ENCODE data around the gene PRDM9.
"Not testable (repeated sequence)": the region's sequence is repeated elsewhere in the genome, so short reads cannot be mapped to it uniquely, and the experiment has no call there.

PRDM9 gene

DNA sequence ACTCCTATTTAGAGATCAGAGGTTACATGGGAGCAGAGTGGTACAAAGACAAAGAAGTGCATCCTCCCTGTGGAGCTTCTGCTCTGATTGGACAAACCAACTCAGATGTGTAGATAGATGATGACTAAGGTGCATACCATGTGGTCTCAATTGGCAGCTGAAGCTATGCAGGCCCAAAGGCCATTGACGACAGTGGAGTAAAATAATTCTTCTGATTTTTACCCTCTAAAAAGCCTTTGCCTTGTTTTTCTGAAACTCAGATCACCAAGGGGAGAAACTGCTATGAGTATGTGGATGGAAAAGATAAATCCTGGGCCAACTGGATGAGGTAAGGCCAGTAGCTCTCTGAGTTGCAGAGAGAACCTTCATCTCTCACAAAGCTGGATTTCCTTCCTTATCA lies 15.6 kb downstream of the PRDM9 start:
- no peak overlapping the region for H3K4me3 ChIP-seq (ENCODE audit: low read depth in 1 of 2, low read length in 1 of 2)
- TF ChIP-seq CTCF (IDR thresholded peaks at IDR 0.05): no peak
- no peak overlapping the region for H3K27ac ChIP-seq
- no peaks in the 10 kb centered on the region for H3K9me3 ChIP-seq
- H3K36me3 ChIP-seq: no peaks in the 10 kb centered on the region
- no peaks in the 10 kb centered on the region for H3K27me3 ChIP-seq
- no peaks in the 10 kb centered on the region for H3K4me1 ChIP-seq (ENCODE audit: control insufficient read depth in 1 of 2, insufficient read depth in 1 of 2, low read depth in 1 of 2, low read length in 1 of 2)

GRCh38 chr5:23523998-23524397 lies 16.6 kb downstream of the PRDM9 start:
- no peak overlapping the region for H3K27ac ChIP-seq
- H3K4me1 ChIP-seq (ENCODE audit: control insufficient read depth in 1 of 2, insufficient read depth in 1 of 2, low read depth in 1 of 2, low read length in 1 of 2): no peaks in the 10 kb centered on the region
- no peaks in the 10 kb centered on the region for H3K9me3 ChIP-seq
- H3K36me3 ChIP-seq: no peaks in the 10 kb centered on the region
- no peaks in the 10 kb centered on the region for H3K27me3 ChIP-seq
- H3K4me3 ChIP-seq (ENCODE audit: low read depth in 1 of 2, low read length in 1 of 2): no peak overlapping the region
- TF ChIP-seq CTCF (IDR thresholded peaks at IDR 0.05): no peak

DNA sequence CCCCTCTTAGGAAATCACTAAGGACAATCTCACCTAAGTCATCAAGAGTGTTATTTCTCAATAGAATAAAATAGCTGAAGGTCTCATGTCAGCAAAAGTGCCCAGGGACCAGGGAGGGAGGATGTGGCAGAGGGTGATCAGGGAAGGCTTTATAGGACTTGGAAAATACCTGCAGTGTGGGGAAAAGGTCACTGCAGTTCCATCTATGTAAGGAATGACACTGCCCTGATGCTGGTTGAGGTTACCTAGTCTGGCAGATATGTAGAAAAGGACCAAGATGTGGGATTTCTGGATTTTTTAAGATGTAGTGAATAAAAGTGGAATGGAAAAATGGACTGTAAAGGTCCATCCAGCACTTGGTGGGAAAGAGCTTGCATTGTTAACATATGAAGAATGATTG lies 18.3 kb downstream of the PRDM9 start:
- Histone ChIP-seq H3K36me3 (no peaks in the 10 kb centered on the region), H3K4me1 (ENCODE audit: control insufficient read depth in 1 of 2, insufficient read depth in 1 of 2, low read depth in 1 of 2, low read length in 1 of 2) (no peaks in the 10 kb centered on the region), H3K4me3 (ENCODE audit: low read depth in 1 of 2, low read length in 1 of 2) (no peak overlapping the region), H3K27ac (no peak overlapping the region), H3K9me3 (no peaks in the 10 kb centered on the region), H3K27me3 (no peaks in the 10 kb centered on the region)
- no peak for TF ChIP-seq CTCF (IDR thresholded peaks at IDR 0.05)

- not testable (repeated sequence) for H3K4me3 ChIP-seq (ENCODE audit: low read depth in 1 of 2, low read length in 1 of 2); H3K4me1 ChIP-seq (ENCODE audit: control insufficient read depth in 1 of 2, insufficient read depth in 1 of 2, low read depth in 1 of 2, low read length in 1 of 2); H3K36me3 ChIP-seq; H3K27me3 ChIP-seq; H3K27ac ChIP-seq; H3K9me3 ChIP-seq
These were observed 19.2 kb downstream of the PRDM9 start for GRCh38 chr5:23526616-23527015.

- H3K27ac ChIP-seq; H3K27me3 ChIP-seq; H3K4me3 ChIP-seq (ENCODE audit: low read depth in 1 of 2, low read length in 1 of 2); H3K9me3 ChIP-seq; H3K36me3 ChIP-seq; H3K4me1 ChIP-seq (ENCODE audit: control insufficient read depth in 1 of 2, insufficient read depth in 1 of 2, low read depth in 1 of 2, low read length in 1 of 2): not testable (repeated sequence)
These were observed 20.0 kb downstream of the PRDM9 start for GRCh38 chr5:23527216-23527920.

DNA sequence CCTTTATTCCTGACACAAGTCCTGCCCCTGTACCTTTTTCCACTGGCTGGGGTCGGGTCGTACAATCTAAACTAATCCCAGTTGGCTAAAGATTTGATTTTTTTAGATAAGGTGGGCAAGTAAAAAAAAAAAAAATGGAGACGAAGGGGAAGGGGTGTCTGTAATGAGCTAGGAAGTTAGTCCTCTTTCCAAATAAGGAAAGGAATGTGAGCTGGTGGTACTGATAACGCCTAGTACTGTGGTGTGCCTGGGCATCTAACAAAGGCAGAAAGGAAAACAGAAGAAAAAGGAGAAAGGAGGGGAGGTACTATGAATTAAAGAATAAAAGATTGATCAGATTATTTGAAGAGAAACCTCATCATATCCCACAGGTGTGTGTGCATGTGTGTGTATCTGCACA lies 21.3 kb downstream of the PRDM9 start:
- Histone ChIP-seq H3K27ac (no peak overlapping the region), H3K36me3 (no peaks in the 10 kb centered on the region), H3K9me3 (no peaks in the 10 kb centered on the region), H3K4me1 (ENCODE audit: control insufficient read depth in 1 of 2, insufficient read depth in 1 of 2, low read depth in 1 of 2, low read length in 1 of 2) (no peaks in the 10 kb centered on the region), H3K27me3 (no peaks in the 10 kb centered on the region), H3K4me3 (ENCODE audit: low read depth in 1 of 2, low read length in 1 of 2) (no peak overlapping the region)
- no peak for TF ChIP-seq CTCF (IDR thresholded peaks at IDR 0.05)

GRCh38 chr5:23530571-23530970 lies 23.2 kb downstream of the PRDM9 start:
- Histone ChIP-seq H3K27me3 (no peaks in the 10 kb centered on the region), H3K9me3 (no peaks in the 10 kb centered on the region), H3K4me1 (ENCODE audit: control insufficient read depth in 1 of 2, insufficient read depth in 1 of 2, low read depth in 1 of 2, low read length in 1 of 2) (no peaks in the 10 kb centered on the region), H3K4me3 (ENCODE audit: low read depth in 1 of 2, low read length in 1 of 2) (no peak overlapping the region), H3K27ac (no peak overlapping the region), H3K36me3 (no peaks in the 10 kb centered on the region)
- TF ChIP-seq CTCF (IDR thresholded peaks at IDR 0.05): no peak
